Natural killer cell (primary cell): ENCODE data around the gene APBA2. TPM values are rescaled to one million over a fixed set of nuclear protein-coding genes. Genes with fewer than 3 reads are reported as not detected.

ENCODE experiments used
- ATAC-seq, 3 donors: fragments of 150-1000 bp in 2 of 3; fragments of 200-7000 bp in 1 of 3; cut with Tn5 transposase; 1 replicate in 1 of 3; 2 replicates in 2 of 3; pipeline ENCODE4 v1.10.0; 2021; ENCODE audit warnings: mild to moderate bottlenecking in 2 of 3, moderate library complexity in 2 of 3
- DNase-seq, 2 donors: peaks; one replicate each; pipeline versions ENCODE4 v3.0.0 to v3.0.0-alpha.2; 2013 to 2021; ENCODE audit warnings: mixed read lengths in 1 of 2
- H3K27ac ChIP-seq: one replicate; pipeline ENCODE4 v1.5.1; 2013; ENCODE audit warnings: mild to moderate bottlenecking, low read length
- H3K27me3 ChIP-seq: one replicate; pipeline ENCODE4 v1.6.1; 2013; ENCODE audit warnings: low read length; ENCODE audit not compliant: control insufficient read depth, insufficient read depth
- H3K36me3 ChIP-seq: one replicate; pipeline ENCODE4 v1.6.1; 2013; ENCODE audit warnings: low read length; ENCODE audit not compliant: control insufficient read depth, insufficient read depth
- H3K4me1 ChIP-seq: one replicate; pipeline ENCODE4 v1.6.1; 2013; ENCODE audit warnings: low read length; ENCODE audit not compliant: control insufficient read depth, insufficient read depth
- H3K4me3 ChIP-seq: one replicate; pipeline ENCODE4 v1.5.1; 2013; ENCODE audit warnings: low read length
- H3K9me3 ChIP-seq: one replicate; pipeline ENCODE4 v1.6.1; 2013; ENCODE audit warnings: low read length; ENCODE audit not compliant: control insufficient read depth, insufficient read depth
- H3K27ac Mint-ChIP-seq, 2 donors: one replicate each; pipeline ENCODE4 v1.8.0; 2022; ENCODE audit warnings: mild to moderate bottlenecking in 2 of 2, mixed read lengths in 2 of 2, moderate library complexity in 1 of 2
- H3K27me3 Mint-ChIP-seq, 2 donors: one replicate each; pipeline ENCODE4 v1.8.0; 2022; ENCODE audit warnings: low read depth in 2 of 2, mixed read lengths in 2 of 2
- H3K36me3 Mint-ChIP-seq: one replicate; pipeline ENCODE4 v1.8.0; 2022; ENCODE audit warnings: mixed read lengths
- H3K4me1 Mint-ChIP-seq, 2 donors: one replicate each; pipeline ENCODE4 v1.8.0; 2022; ENCODE audit warnings: mixed read lengths in 2 of 2
- H3K4me3 Mint-ChIP-seq: one replicate; pipeline ENCODE4 v1.8.0; 2022; ENCODE audit warnings: mild to moderate bottlenecking, moderate library complexity, mixed read lengths
- H3K9me3 Mint-ChIP-seq, 2 donors: one replicate each; pipeline ENCODE4 v1.8.0; 2022; ENCODE audit warnings: mixed read lengths in 2 of 2
- CTCF ChIP-seq: fragments of 200-600 bp; IDR thresholded peaks from one replicate; pipeline ENCODE4 v1.8.0; 2022; ENCODE audit warnings: antibody characterized with exemption
- WGBS: methylation state at CpG from one replicate; pipeline ENCODE4 v1.1.7; 2013; ENCODE audit warnings: missing lambda C conversion rate; ENCODE audit not compliant: insufficient coverage; 5-methylcytosine and 5-hydroxymethylcytosine counted together
- intact Hi-C: fragments of 100-400 bp; cut with micrococcal nuclease; formaldehyde crosslinking; loops from one replicate; pipeline ENCODE4 v1.14.2; 2022
- total RNA-seq, 4 donors: library from RNA; stranded (reverse); fragments of 120-200 nt in 1 of 4; gene quantifications; one replicate each; pipeline versions ENCODE4 v1.2.3 to v1.2.4, GENCODE V29; 2013 to 2022

The APBA2 gene
- total RNA-seq, 3 donors from 2014 or later (not counting 1 experiment from before 2014, with no cell fraction given): 96.4 to 119 (median 97.9) TPM

- TF ChIP-seq CTCF: no peak
- Histone ChIP-seq H3K4me3 (no peak overlapping the region), H3K36me3 (no peaks in the 10 kb centered on the region), H3K4me1 (peaks cover 95% of the 10 kb centered on the region), H3K9me3 (no peaks in the 10 kb centered on the region), H3K27me3 (no peaks in the 10 kb centered on the region), H3K27ac (peak overlapping the region; percentile 76)
- peaks cover 88 to 94% of the 10 kb centered on the region in 2 donors for H3K4me1 Mint-ChIP-seq
- ATAC-seq (no peak), DNase-seq (no peak)
- peak overlapping the region; percentile 87 for H3K4me3 Mint-ChIP-seq
- peak overlapping the region; percentile 89 to 97 for H3K27ac Mint-ChIP-seq
- 78% methylated on average over 15 of the region's 15 CpGs for WGBS
- H3K9me3 Mint-ChIP-seq: no peaks in the 10 kb centered on the region
- no peaks in the 10 kb centered on the region for H3K36me3 Mint-ChIP-seq
- intact Hi-C loops: no loop called here
- H3K27me3 Mint-ChIP-seq: no peaks in the 10 kb centered on the region
Measured at GRCh38 chr15:28942571-28942970, 56.8 kb downstream of the APBA2 start.

GRCh38 chr15:28943146-28943545, 57.4 kb downstream of the APBA2 start:
- Mint-ChIP-seq H3K27me3 (no peaks in the 10 kb centered on the region), H3K27ac (peak overlapping the region; percentile 89 to 97), H3K4me3 (peak overlapping the region; percentile 87), H3K9me3 (no peaks in the 10 kb centered on the region), H3K36me3 (no peaks in the 10 kb centered on the region), H3K4me1 (peaks cover 88 to 94% of the 10 kb centered on the region in 2 donors)
- intact Hi-C loops: no loop called here
- 87% methylated on average over 8 of the region's 8 CpGs for WGBS
- ATAC-seq: no peak
- no peaks in the 10 kb centered on the region for H3K36me3 ChIP-seq
- H3K9me3 ChIP-seq: no peaks in the 10 kb centered on the region
- no peaks in the 10 kb centered on the region for H3K27me3 ChIP-seq
- H3K4me3 ChIP-seq: no peak overlapping the region
- no peak for TF ChIP-seq CTCF
- no peak overlapping the region for H3K27ac ChIP-seq
- DNase-seq: no peak
- peaks cover 95% of the 10 kb centered on the region for H3K4me1 ChIP-seq

GRCh38 chr15:28943611-28944230, 57.9 kb downstream of the APBA2 start:
- intact Hi-C loops: no loop called here
- no peak overlapping the region for H3K4me3 ChIP-seq
- Mint-ChIP-seq H3K9me3 (no peaks in the 10 kb centered on the region), H3K27ac (peak overlapping the region; percentile 79 to 97), H3K27me3 (no peaks in the 10 kb centered on the region), H3K36me3 (no peaks in the 10 kb centered on the region), H3K4me1 (peaks cover 91 to 98% of the 10 kb centered on the region in 2 donors), H3K4me3 (peak overlapping the region; percentile 71)
- WGBS: 87% methylated on average over 11 of the region's 11 CpGs
- no peaks in the 10 kb centered on the region for H3K36me3 ChIP-seq
- DNase-seq: no peak
- no peak for TF ChIP-seq CTCF
- H3K27ac ChIP-seq: no peak overlapping the region
- H3K4me1 ChIP-seq: peaks cover 96% of the 10 kb centered on the region
- no peaks in the 10 kb centered on the region for H3K9me3 ChIP-seq
- no peaks in the 10 kb centered on the region for H3K27me3 ChIP-seq
- ATAC-seq: no peak

- Histone ChIP-seq H3K4me3 (no peak overlapping the region), H3K9me3 (no peaks in the 10 kb centered on the region), H3K27me3 (no peaks in the 10 kb centered on the region), H3K27ac (no peak overlapping the region), H3K4me1 (peaks cover 97% of the 10 kb centered on the region), H3K36me3 (no peaks in the 10 kb centered on the region)
- DNase-seq (peak in 1 of 2 donors; percentile 6), ATAC-seq (no peak)
- TF ChIP-seq CTCF: no peak
- Mint-ChIP-seq H3K4me3 (peak overlapping the region; percentile 22), H3K27ac (peak overlapping the region; percentile 79 to 97), H3K4me1 (peaks cover 91 to 98% of the 10 kb centered on the region in 2 donors), H3K27me3 (no peaks in the 10 kb centered on the region), H3K36me3 (no peaks in the 10 kb centered on the region), H3K9me3 (no peaks in the 10 kb centered on the region)
- 92% methylated on average over 16 of the region's 16 CpGs for WGBS
- intact Hi-C loops: no loop called here
Measured at GRCh38 chr15:28944286-28944685, 58.5 kb downstream of the APBA2 start.
